Skeletal muscle satellite cell (primary cell): Measurements from ENCODE around the gene TMEM176B.

ENCODE experiments used
- H3K27me3 ChIP-seq: 2 replicates; pipeline ENCODE4 v1.7.0; 2013; ENCODE audit warnings: low read length; ENCODE audit not compliant: control insufficient read depth, insufficient read depth
- H3K36me3 ChIP-seq: 2 replicates; pipeline ENCODE4 v1.7.0; 2013; ENCODE audit warnings: mild to moderate bottlenecking, control low read depth, low read length; ENCODE audit not compliant: insufficient read depth
- H3K4me1 ChIP-seq: 2 replicates; pipeline ENCODE4 v1.7.0; 2013; ENCODE audit warnings: low read length; ENCODE audit not compliant: control insufficient read depth, insufficient read depth
- H3K4me2 ChIP-seq: 2 replicates; pipeline ENCODE4 v1.7.0; 2013; ENCODE audit warnings: mild to moderate bottlenecking, low read length
- H3K4me3 ChIP-seq: 2 replicates; pipeline ENCODE4 v1.7.0; 2013; ENCODE audit warnings: low read length
- H3K9ac ChIP-seq: 2 replicates; pipeline ENCODE4 v1.7.0; 2013; ENCODE audit warnings: mild to moderate bottlenecking, low read depth, low read length, moderate library complexity
- H3K9me3 ChIP-seq: replicated peaks from 2 replicates; pipeline ENCODE4 v1.7.0; 2013; ENCODE audit warnings: mild to moderate bottlenecking, control low read depth, low read length

TMEM176B gene

GRCh38 chr7:150801242-150801945 is 1.2 kb upstream of the TMEM176B start:
- Histone ChIP-seq H3K4me3 (no peak overlapping the region), H3K36me3 (no peaks in the 10 kb centered on the region), H3K4me1 (no peaks in the 10 kb centered on the region), H3K4me2 (no peak overlapping the region), H3K27me3 (peaks cover 27% of the 10 kb centered on the region), H3K9me3 (no peaks in the 10 kb centered on the region), H3K9ac (no peak overlapping the region)

- peaks cover 27% of the 10 kb centered on the region for H3K27me3 ChIP-seq
- H3K9me3 ChIP-seq = no peaks in the 10 kb centered on the region
- H3K4me1 ChIP-seq = no peaks in the 10 kb centered on the region
- H3K4me2 ChIP-seq = no peak within 1 kb of the TSS
- H3K36me3 ChIP-seq = no peaks in the 10 kb centered on the region
- no peak within 1 kb of the TSS for H3K4me3 ChIP-seq
- H3K9ac ChIP-seq = no peak within 1 kb of the TSS
These were observed 547 bp upstream of the TMEM176B start, which contains the start of gene TMEM176A for GRCh38 chr7:150800581-150801241. Gene TMEM176A, plus strand, starts transcription at chr7:150800769. Its CDS starts 782 bp downstream, at chr7:150801551.

GRCh38 chr7:150799156-150799555 is 1.0 kb downstream of the TMEM176B start:
- Histone ChIP-seq H3K27me3 (peaks cover 27% of the 10 kb centered on the region), H3K4me1 (no peaks in the 10 kb centered on the region), H3K9ac (no peak overlapping the region), H3K4me2 (no peak overlapping the region), H3K4me3 (no peak overlapping the region), H3K36me3 (no peaks in the 10 kb centered on the region), H3K9me3 (no peaks in the 10 kb centered on the region)

- Histone ChIP-seq H3K4me3 (no peak overlapping the region), H3K4me1 (no peaks in the 10 kb centered on the region), H3K27me3 (peaks cover 27% of the 10 kb centered on the region), H3K36me3 (no peaks in the 10 kb centered on the region), H3K9ac (no peak overlapping the region), H3K4me2 (no peak overlapping the region), H3K9me3 (no peaks in the 10 kb centered on the region)
These were observed 2.5 kb downstream of the TMEM176B start for GRCh38 chr7:150797661-150798060.

GRCh38 chr7:150793569-150794238 is 6.5 kb downstream of the TMEM176B start:
- no peaks in the 10 kb centered on the region for H3K27me3 ChIP-seq
- no peak overlapping the region for H3K4me3 ChIP-seq
- H3K9me3 ChIP-seq = no peaks in the 10 kb centered on the region
- H3K4me2 ChIP-seq = no peak overlapping the region
- no peak overlapping the region for H3K9ac ChIP-seq
- no peaks in the 10 kb centered on the region for H3K4me1 ChIP-seq
- no peaks in the 10 kb centered on the region for H3K36me3 ChIP-seq

GRCh38 chr7:150791746-150792452 is 8.3 kb downstream of the TMEM176B start:
- H3K4me2 ChIP-seq = no peak overlapping the region
- no peak overlapping the region for H3K4me3 ChIP-seq
- no peaks in the 10 kb centered on the region for H3K9me3 ChIP-seq
- no peaks in the 10 kb centered on the region for H3K4me1 ChIP-seq
- H3K27me3 ChIP-seq = no peaks in the 10 kb centered on the region
- no peak overlapping the region for H3K9ac ChIP-seq
- H3K36me3 ChIP-seq = no peaks in the 10 kb centered on the region

- no peaks in the 10 kb centered on the region for H3K27me3 ChIP-seq
- H3K4me1 ChIP-seq = no peaks in the 10 kb centered on the region
- H3K36me3 ChIP-seq = no peaks in the 10 kb centered on the region
- no peak overlapping the region for H3K4me3 ChIP-seq
- H3K4me2 ChIP-seq = no peak overlapping the region
- no peaks in the 10 kb centered on the region for H3K9me3 ChIP-seq
- H3K9ac ChIP-seq = no peak overlapping the region
These were observed 8.9 kb downstream of the TMEM176B start for GRCh38 chr7:150791304-150791703.

GRCh38 chr7:150790416-150791075 is 9.6 kb downstream of the TMEM176B start:
- Histone ChIP-seq H3K4me2 (no peak overlapping the region), H3K36me3 (no peaks in the 10 kb centered on the region), H3K27me3 (peaks cover 4% of the 10 kb centered on the region), H3K4me3 (no peak overlapping the region), H3K4me1 (no peaks in the 10 kb centered on the region), H3K9ac (no peak overlapping the region), H3K9me3 (no peaks in the 10 kb centered on the region)

- H3K4me2 ChIP-seq = no peak overlapping the region
- H3K9ac ChIP-seq = no peak overlapping the region
- H3K27me3 ChIP-seq = peaks cover 11% of the 10 kb centered on the region
- H3K36me3 ChIP-seq = no peaks in the 10 kb centered on the region
- no peaks in the 10 kb centered on the region for H3K4me1 ChIP-seq
- no peak overlapping the region for H3K4me3 ChIP-seq
- no peaks in the 10 kb centered on the region for H3K9me3 ChIP-seq
These were observed 11.5 kb downstream of the TMEM176B start for GRCh38 chr7:150788474-150789269.

GRCh38 chr7:150787321-150788281 is 12.6 kb downstream of the TMEM176B start:
- no peaks in the 10 kb centered on the region for H3K4me1 ChIP-seq
- no peak overlapping the region for H3K4me2 ChIP-seq
- H3K4me3 ChIP-seq = no peak overlapping the region
- H3K27me3 ChIP-seq = peaks cover 11% of the 10 kb centered on the region
- no peaks in the 10 kb centered on the region for H3K9me3 ChIP-seq
- H3K36me3 ChIP-seq = no peaks in the 10 kb centered on the region
- H3K9ac ChIP-seq = no peak overlapping the region
